ENCODE measurements around the gene TRAPPC2L.

The TRAPPC2L gene

GRCh38 chr16:88911946-88912310 lies 55.0 kb downstream of the TRAPPC2L start:
- no peak for DNase-seq

All from NCI-H1105 treated with DMSO at 0.1 percent for 48 hours (cell line).